Activated CD4-positive, alpha-beta T cell treated with anti-CD3 and anti-CD28 coated beads for 1 hour (primary cell): ENCODE measurements around the gene GPR25.

Experiments
- DNase-seq: peaks from one replicate; pipeline ENCODE4 v3.0.0-alpha.2; 2020

Gene GPR25

GRCh38 chr1:200873671-200874397 lies 1.1 kb downstream of the GPR25 start:
- DNase-seq: no peak

- DNase-seq: no peak
These were observed 1.9 kb downstream of the GPR25 start for GRCh38 chr1:200874694-200875093.

- DNase-seq: no peak
These were observed 2.6 kb downstream of the GPR25 start for GRCh38 chr1:200875416-200875815.

- no peak for DNase-seq
These were observed 4.2 kb downstream of the GPR25 start for GRCh38 chr1:200877010-200877409.

GRCh38 chr1:200877839-200878551 lies 5.2 kb downstream of the GPR25 start:
- DNase-seq: no peak

GRCh38 chr1:200880212-200880611 lies 7.4 kb downstream of the GPR25 start:
- DNase-seq: no peak

GRCh38 chr1:200883118-200883517 lies 10.3 kb downstream of the GPR25 start:
- no peak for DNase-seq

- no peak for DNase-seq
These were observed 13.0 kb downstream of the GPR25 start for GRCh38 chr1:200885623-200886402.

- no peak for DNase-seq
These were observed 13.8 kb downstream of the GPR25 start for GRCh38 chr1:200886594-200886993.

GRCh38 chr1:200887036-200887435 lies 14.3 kb downstream of the GPR25 start:
- DNase-seq: no peak

- no peak for DNase-seq
These were observed 15.1 kb downstream of the GPR25 start for GRCh38 chr1:200887772-200888348.

- peak; percentile 33 for DNase-seq
These were observed 15.6 kb downstream of the GPR25 start for GRCh38 chr1:200888349-200888838.

GRCh38 chr1:200889571-200889970 lies 16.8 kb downstream of the GPR25 start:
- DNase-seq: no peak

GRCh38 chr1:200890027-200890426 lies 17.2 kb downstream of the GPR25 start:
- DNase-seq: no peak

- no peak for DNase-seq
These were observed 18.3 kb downstream of the GPR25 start for GRCh38 chr1:200890818-200891773.

GRCh38 chr1:200891774-200892157 lies 19.0 kb downstream of the GPR25 start:
- DNase-seq: no peak

GRCh38 chr1:200892546-200892945 lies 19.8 kb downstream of the GPR25 start:
- no peak for DNase-seq

- DNase-seq: no peak
These were observed 20.2 kb downstream of the GPR25 start for GRCh38 chr1:200892958-200893357.

GRCh38 chr1:200893411-200893901 lies 20.7 kb downstream of the GPR25 start:
- no peak for DNase-seq

- DNase-seq: no peak
These were observed 22.1 kb downstream of the GPR25 start, which contains the start of gene INAVA for GRCh38 chr1:200894712-200895442. INAVA (plus strand) TSS chr1:200894900; CDS start chr1:200898401, 3,501 bp downstream.

- no peak for DNase-seq
These were observed 22.6 kb downstream of the GPR25 start for GRCh38 chr1:200895443-200895789.
